Measurements from ENCODE around the gene GOLT1B.

GRCh38 chr12:21505888-21506287 is 4.3 kb downstream of the GOLT1B start:
- TF ChIP-seq POLR2AphosphoS5 (IDR thresholded peaks at IDR 0.05) = no peak
- TF ChIP-seq POLR2A (IDR thresholded peaks at IDR 0.05) = no peak
- no peak for TF ChIP-seq CTCF (IDR thresholded peaks at IDR 0.05)

Measured in prostate gland (tissue), 2 donors.